ENCODE measurements around the gene SNW1. TPM values are rescaled to one million over a fixed set of nuclear protein-coding genes. Genes with fewer than 3 reads are reported as not detected.

SNW1 gene
- total RNA-seq, 1 experiment from 2014 or later, result 92.1 TPM

DNA sequence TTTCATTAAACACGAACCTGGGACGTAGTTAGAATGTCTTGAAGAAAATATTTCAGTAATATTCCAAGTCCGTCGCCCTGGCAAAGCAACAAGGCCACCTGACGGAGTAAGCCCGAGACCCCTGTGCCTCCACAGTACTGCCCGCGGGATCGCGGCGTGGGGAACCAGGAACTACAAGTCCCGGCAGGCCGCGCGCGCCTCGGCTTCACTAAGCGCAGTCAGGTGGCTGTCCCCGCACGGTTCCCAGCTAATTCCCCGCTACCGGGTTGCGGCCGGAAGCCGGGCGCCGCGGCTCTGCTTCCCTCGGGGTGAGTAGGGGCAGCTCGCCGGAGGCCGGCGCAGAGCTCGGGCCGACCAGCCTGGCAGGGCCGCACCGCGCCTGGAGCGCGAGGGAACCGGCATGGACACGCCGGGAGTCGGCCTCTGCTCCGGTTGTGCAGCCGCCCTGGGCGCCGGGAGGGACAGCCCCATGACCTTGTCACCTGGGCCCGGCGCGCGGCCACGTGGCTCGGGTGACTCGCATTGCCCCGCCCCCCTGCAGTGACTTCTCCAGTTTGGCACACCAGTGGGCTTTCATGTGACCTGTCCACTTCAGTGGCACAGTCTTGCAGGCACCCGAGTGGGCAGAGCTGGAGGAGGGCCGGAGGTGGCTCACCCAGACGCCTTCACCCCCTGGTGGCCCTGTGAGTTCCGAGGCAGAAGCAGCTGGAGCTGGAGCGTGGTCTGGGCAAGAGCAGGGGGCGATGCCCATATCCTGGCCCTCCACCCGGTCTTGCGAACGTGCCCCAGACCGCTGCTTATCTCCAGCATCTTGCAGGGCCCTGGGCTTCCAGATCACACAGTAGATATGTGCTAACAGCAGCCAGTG, 39.1 kb upstream of the SNW1 start, which contains the start of gene ADCK1 (continued):
- TF ChIP-seq FOXK1 (CRISPR knock-in tag; IDR thresholded peaks at IDR 0.05) (peak; percentile 68; the same call in 1 of the 2 replicates), ZNF232 (CRISPR knock-in tag; IDR thresholded peaks at IDR 0.05) (peak; percentile 61; the same call in 1 of the 2 replicates), ZNF425 (CRISPR knock-in tag; conservative IDR thresholded peaks at IDR 0.05) (no peak), RELA (CRISPR knock-in tag; IDR thresholded peaks at IDR 0.05; ENCODE audit: borderline replicate concordance) (0 out of 2 replicates have a peak, but pooled peaks have one; percentile 12), TCF7 (CRISPR knock-in tag; IDR thresholded peaks at IDR 0.05; ENCODE audit: low read depth) (no peak), NFE2L1 (CRISPR knock-in tag; IDR thresholded peaks at IDR 0.05) (no peak), ZNF512 (CRISPR knock-in tag; IDR thresholded peaks at IDR 0.05; ENCODE audit: borderline replicate concordance) (no peak), NR2C2 (CRISPR knock-in tag; IDR thresholded peaks at IDR 0.05) (no peak), ARID4B (CRISPR knock-in tag; IDR thresholded peaks at IDR 0.05; ENCODE audit: borderline replicate concordance) (peak; percentile 94), TEAD4 (CRISPR knock-in tag; IDR thresholded peaks at IDR 0.05) (no peak), ZNF281 (CRISPR knock-in tag; IDR thresholded peaks at IDR 0.05) (no peak)
- TF ChIP-seq, protein P1, sequence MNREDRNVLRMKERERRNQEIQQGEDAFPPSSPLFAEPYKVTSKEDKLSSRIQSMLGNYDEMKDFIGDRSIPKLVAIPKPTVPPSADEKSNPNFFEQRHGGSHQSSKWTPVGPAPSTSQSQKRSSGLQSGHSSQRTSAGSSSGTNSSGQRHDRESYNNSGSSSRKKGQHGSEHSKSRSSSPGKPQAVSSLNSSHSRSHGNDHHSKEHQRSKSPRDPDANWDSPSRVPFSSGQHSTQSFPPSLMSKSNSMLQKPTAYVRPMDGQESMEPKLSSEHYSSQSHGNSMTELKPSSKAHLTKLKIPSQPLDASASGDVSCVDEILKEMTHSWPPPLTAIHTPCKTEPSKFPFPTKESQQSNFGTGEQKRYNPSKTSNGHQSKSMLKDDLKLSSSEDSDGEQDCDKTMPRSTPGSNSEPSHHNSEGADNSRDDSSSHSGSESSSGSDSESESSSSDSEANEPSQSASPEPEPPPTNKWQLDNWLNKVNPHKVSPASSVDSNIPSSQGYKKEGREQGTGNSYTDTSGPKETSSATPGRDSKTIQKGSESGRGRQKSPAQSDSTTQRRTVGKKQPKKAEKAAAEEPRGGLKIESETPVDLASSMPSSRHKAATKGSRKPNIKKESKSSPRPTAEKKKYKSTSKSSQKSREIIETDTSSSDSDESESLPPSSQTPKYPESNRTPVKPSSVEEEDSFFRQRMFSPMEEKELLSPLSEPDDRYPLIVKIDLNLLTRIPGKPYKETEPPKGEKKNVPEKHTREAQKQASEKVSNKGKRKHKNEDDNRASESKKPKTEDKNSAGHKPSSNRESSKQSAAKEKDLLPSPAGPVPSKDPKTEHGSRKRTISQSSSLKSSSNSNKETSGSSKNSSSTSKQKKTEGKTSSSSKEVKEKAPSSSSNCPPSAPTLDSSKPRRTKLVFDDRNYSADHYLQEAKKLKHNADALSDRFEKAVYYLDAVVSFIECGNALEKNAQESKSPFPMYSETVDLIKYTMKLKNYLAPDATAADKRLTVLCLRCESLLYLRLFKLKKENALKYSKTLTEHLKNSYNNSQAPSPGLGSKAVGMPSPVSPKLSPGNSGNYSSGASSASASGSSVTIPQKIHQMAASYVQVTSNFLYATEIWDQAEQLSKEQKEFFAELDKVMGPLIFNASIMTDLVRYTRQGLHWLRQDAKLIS (CRISPR knock-in tag; IDR thresholded peaks at IDR 0.05; ENCODE audit: borderline replicate concordance), result 0 out of 2 replicates have a peak, but pooled peaks have one; percentile 43
- TF ChIP-seq, protein P2, sequence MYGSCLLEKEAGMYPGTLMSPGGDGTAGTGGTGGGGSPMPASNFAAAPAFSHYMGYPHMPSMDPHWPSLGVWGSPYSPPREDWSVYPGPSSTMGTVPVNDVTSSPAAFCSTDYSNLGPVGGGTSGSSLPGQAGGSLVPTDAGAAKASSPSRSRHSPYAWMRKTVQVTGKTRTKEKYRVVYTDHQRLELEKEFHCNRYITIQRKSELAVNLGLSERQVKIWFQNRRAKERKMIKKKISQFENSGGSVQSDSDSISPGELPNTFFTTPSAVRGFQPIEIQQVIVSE (CRISPR knock-in tag; IDR thresholded peaks at IDR 0.05; ENCODE audit: borderline replicate concordance), result no peak
- TF ChIP-seq, protein P3, sequence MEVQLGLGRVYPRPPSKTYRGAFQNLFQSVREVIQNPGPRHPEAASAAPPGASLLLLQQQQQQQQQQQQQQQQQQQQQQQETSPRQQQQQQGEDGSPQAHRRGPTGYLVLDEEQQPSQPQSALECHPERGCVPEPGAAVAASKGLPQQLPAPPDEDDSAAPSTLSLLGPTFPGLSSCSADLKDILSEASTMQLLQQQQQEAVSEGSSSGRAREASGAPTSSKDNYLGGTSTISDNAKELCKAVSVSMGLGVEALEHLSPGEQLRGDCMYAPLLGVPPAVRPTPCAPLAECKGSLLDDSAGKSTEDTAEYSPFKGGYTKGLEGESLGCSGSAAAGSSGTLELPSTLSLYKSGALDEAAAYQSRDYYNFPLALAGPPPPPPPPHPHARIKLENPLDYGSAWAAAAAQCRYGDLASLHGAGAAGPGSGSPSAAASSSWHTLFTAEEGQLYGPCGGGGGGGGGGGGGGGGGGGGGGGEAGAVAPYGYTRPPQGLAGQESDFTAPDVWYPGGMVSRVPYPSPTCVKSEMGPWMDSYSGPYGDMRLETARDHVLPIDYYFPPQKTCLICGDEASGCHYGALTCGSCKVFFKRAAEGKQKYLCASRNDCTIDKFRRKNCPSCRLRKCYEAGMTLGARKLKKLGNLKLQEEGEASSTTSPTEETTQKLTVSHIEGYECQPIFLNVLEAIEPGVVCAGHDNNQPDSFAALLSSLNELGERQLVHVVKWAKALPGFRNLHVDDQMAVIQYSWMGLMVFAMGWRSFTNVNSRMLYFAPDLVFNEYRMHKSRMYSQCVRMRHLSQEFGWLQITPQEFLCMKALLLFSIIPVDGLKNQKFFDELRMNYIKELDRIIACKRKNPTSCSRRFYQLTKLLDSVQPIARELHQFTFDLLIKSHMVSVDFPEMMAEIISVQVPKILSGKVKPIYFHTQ (CRISPR knock-in tag; IDR thresholded peaks at IDR 0.05), result no peak
- TF ChIP-seq, protein P4, sequence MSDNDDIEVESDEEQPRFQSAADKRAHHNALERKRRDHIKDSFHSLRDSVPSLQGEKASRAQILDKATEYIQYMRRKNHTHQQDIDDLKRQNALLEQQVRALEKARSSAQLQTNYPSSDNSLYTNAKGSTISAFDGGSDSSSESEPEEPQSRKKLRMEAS (CRISPR knock-in tag; IDR thresholded peaks at IDR 0.05), result peak; percentile 95
